ENCODE results near the gene TMEM59L. TPM values are rescaled to one million over a fixed set of nuclear protein-coding genes. Genes with fewer than 3 reads are reported as not detected.
"Not testable (repeated sequence)": the region's sequence is repeated elsewhere in the genome, so short reads cannot be mapped to it uniquely, and the experiment has no call there.

The TMEM59L gene
- total and polyA plus RNA-seq, 10 of the 15 experiments (the other 5 are each of a cell fraction or from before 2014, with no cell fraction given): 0.06 TPM; not detected in 9

GRCh38 chr19:18591735-18592385 lies 20.8 kb upstream of the TMEM59L start:
- Histone ChIP-seq H3K79me2 (ENCODE audit: control insufficient read depth, insufficient read depth, low read length) (peaks cover 4% of the 10 kb centered on the region; the same call in 1 of the 2 replicates), H3K36me3 (ENCODE audit: control insufficient read depth in 2 of 2, insufficient read depth in 2 of 2, low read length in 1 of 2) (peaks cover 0 to 3% of the 10 kb centered on the region in 2 experiments; a peak in 1 of 4 replicates), H3K9me3 (replicated peaks; ENCODE audit: control insufficient read depth, insufficient read depth, low read length) (no peaks in the 10 kb centered on the region), H4K20me1 (ENCODE audit: control insufficient read depth, insufficient read depth) (no peaks in the 10 kb centered on the region; the same call in 1 of the 2 replicates), H3K4me3 (no peak overlapping the region), H2AFZ (ENCODE audit: control insufficient read depth, low read depth, low read length) (no peak overlapping the region), H3K4me2 (ENCODE audit: control insufficient read depth, insufficient read depth) (no peak overlapping the region), H3K4me1 (ENCODE audit: control insufficient read depth, insufficient read depth, low read length) (peaks cover 25% of the 10 kb centered on the region), H3K9ac (ENCODE audit: control insufficient read depth, insufficient read depth, low read length) (no peak overlapping the region), H3K27me3 (replicated peaks in 1 of 2; ENCODE audit: control insufficient read depth in 2 of 2, insufficient read depth in 2 of 2, low read length in 1 of 2) (peaks cover 2% of the 10 kb centered on the region in 2 experiments; a peak in 1 of 4 replicates), H3K27ac (ENCODE audit: control insufficient read depth, insufficient read depth) (no peak overlapping the region)
- BruUV-seq (replicated peaks): no TSS peak
- 91% methylated on average over 22 of the region's 22 CpGs for WGBS (ENCODE audit: insufficient coverage, insufficient replicate concordance, low lambda C conversion rate, missing lambda C conversion rate)
- CTCF ChIA-PET: interaction anchor here (1.2 to 2.6 kb wide), 2 partner anchors 20 to 48 kb away, joined by 3 to 17 read pairs; partner anchors contain the start of genes FKBP8 and UBA52
- DNase-seq (ENCODE audit: low read depth, low spot score): no peak
- ATAC-seq: no peak
- in situ Hi-C loops (cut with MboI): no loop called here
- POLR2A ChIA-PET: interaction anchor here (1.3 kb wide), 1 partner anchor 35 kb away, joined by 8 read pairs; the partner anchor contains the start of gene KXD1
- RAD21 ChIA-PET (ENCODE audit: unreplicated experiment): interaction anchor here (0.6 kb wide), 1 partner anchor 110 kb away, joined by 3 read pairs; no protein-coding TSS in a partner anchor
- no peak for FAIRE-seq
- SMC1A ChIA-PET (ENCODE audit: uncharacterized antibody, unreplicated experiment): interaction anchor here (1.2 to 2.3 kb wide), 2 partner anchors 35 to 71 kb away, joined by 3 to 11 read pairs; partner anchors contain the start of genes ELL and KXD1
- TF ChIP-seq ESRRA (IDR thresholded peaks at IDR 0.05; ENCODE audit: low read length) (no peak), CTCF (IDR thresholded peaks at IDR 0.05 in 2 of 3, conservative IDR thresholded peaks at IDR 0.05 in 1 of 3; ENCODE audit: control insufficient read depth in 2 of 3, extremely low read depth in 1 of 3, insufficient read depth in 1 of 3, low read depth in 3 of 3, low read length in 3 of 3) (no peak), WRNIP1 (IDR thresholded peaks at IDR 0.05; ENCODE audit: borderline replicate concordance, low read depth, low read length) (no peak)
- intact Hi-C loops (cut with micrococcal nuclease; ENCODE audit: unreplicated experiment): loop anchor here (5.0 kb wide), 1 partner anchor 240 kb away; the partner anchor contains the start of gene UPF1

GRCh38 chr19:18592732-18593131 lies 19.9 kb upstream of the TMEM59L start:
- RAD21 ChIA-PET (ENCODE audit: unreplicated experiment): interaction anchor here (1.2 to 2.1 kb wide), 2 partner anchors 73 to 256 kb away, joined by 5 to 6 read pairs; no protein-coding TSS in a partner anchor
- H3K4me2 ChIP-seq (ENCODE audit: control insufficient read depth, insufficient read depth); FAIRE-seq; H3K4me3 ChIP-seq; H4K20me1 ChIP-seq (ENCODE audit: control insufficient read depth, insufficient read depth); in situ Hi-C loops (cut with MboI); H3K9ac ChIP-seq (ENCODE audit: control insufficient read depth, insufficient read depth, low read length); H3K79me2 ChIP-seq (ENCODE audit: control insufficient read depth, insufficient read depth, low read length); ATAC-seq; DNase-seq (ENCODE audit: low read depth, low spot score); BruUV-seq (replicated peaks); H3K27me3 ChIP-seq (replicated peaks in 1 of 2; ENCODE audit: control insufficient read depth in 2 of 2, insufficient read depth in 2 of 2, low read length in 1 of 2); H3K9me3 ChIP-seq (replicated peaks; ENCODE audit: control insufficient read depth, insufficient read depth, low read length); H2AFZ ChIP-seq (ENCODE audit: control insufficient read depth, low read depth, low read length); H3K36me3 ChIP-seq (ENCODE audit: control insufficient read depth in 2 of 2, insufficient read depth in 2 of 2, low read length in 1 of 2); H3K27ac ChIP-seq (ENCODE audit: control insufficient read depth, insufficient read depth): not testable (repeated sequence)
- POLR2A ChIA-PET: interaction anchor here (1.3 kb wide), 1 partner anchor 35 kb away, joined by 8 read pairs; the partner anchor contains the start of gene KXD1
- peaks cover 24% of the 10 kb centered on the region for H3K4me1 ChIP-seq (ENCODE audit: control insufficient read depth, insufficient read depth, low read length)
- WGBS (ENCODE audit: insufficient coverage, insufficient replicate concordance, low lambda C conversion rate, missing lambda C conversion rate): 86% methylated on average over 5 of the region's 5 CpGs
- intact Hi-C loops (cut with micrococcal nuclease; ENCODE audit: unreplicated experiment): loop anchor here (5.0 kb wide), 1 partner anchor 240 kb away; the partner anchor contains the start of gene UPF1
- SMC1A ChIA-PET (ENCODE audit: uncharacterized antibody, unreplicated experiment): interaction anchor here (0.9 to 2.3 kb wide), 5 partner anchors 36 to 256 kb away, joined by 3 to 11 read pairs (median 3); partner anchors contain the start of genes ELL and KXD1
- CTCF ChIA-PET: interaction anchor here (0.9 to 2.6 kb wide), 9 partner anchors 49 to 323 kb away, joined by 3 to 24 read pairs (median 5); partner anchors contain the start of gene FKBP8
